NCI-H2029 (cell line): ENCODE measurements around the gene SLCO3A1.
"Not testable (repeated sequence)": the region's sequence is repeated elsewhere in the genome, so short reads cannot be mapped to it uniquely, and the experiment has no call there.

ENCODE experiments used
- DNase-seq: peaks from one replicate; lab custom pipeline; 2025; lab: John Stamatoyannopoulos, UW

Gene SLCO3A1

DNA sequence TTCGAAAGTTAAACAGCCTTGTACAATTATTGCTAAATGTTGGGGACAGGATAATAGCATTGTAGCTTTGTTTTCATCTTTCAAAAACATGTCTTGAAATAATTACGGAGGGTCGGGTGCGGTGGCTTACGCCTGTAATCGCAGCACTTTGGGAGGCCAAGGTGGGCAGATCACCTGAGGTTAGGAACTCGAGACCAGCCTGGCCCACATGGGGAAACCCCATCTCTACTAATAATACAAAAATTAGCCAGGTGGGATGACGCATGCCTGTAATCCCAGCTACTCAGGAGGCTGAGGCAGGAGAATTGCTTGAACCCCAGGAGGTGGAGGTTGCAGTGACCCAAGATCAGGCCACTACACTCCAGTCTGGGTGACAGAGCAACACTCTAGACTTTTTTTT, 216.7 kb downstream of the SLCO3A1 start:
- DNase-seq = not testable (repeated sequence)

DNA sequence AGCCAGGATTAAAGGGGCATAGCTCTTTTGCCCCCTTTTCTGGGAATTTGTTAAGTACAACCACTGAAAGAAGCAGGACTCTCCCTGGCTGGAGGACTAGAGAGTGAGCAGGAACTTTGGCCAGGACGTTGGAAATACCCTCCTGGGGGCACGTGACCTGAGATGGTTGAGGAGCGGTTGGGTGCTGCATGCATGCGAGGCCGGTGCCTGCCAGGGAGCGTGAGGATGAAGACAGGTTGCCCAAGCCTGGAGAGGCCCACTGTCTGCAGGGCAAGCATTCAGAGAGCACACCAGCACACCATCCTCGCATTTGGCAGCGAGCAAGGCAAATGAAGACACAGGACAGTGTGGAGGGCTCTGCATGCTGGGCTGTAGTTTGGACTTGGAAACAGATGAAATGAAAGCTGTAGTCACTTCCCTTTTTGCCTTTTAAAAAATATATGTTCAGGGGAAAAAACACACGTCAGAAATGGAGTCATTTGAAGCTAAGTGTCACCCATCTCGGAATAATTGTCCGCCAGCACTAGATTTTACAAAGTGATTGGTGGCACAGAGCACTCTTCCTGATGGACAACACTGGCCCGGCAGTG, 217.6 kb downstream of the SLCO3A1 start:
- DNase-seq = no peak

GRCh38 chr15:92073044-92073785, 219.7 kb downstream of the SLCO3A1 start:
- peak; percentile 59 for DNase-seq

- DNase-seq = no peak
Measured at GRCh38 chr15:92074101-92074500, 220.6 kb downstream of the SLCO3A1 start.

GRCh38 chr15:92074646-92075045, 221.1 kb downstream of the SLCO3A1 start:
- DNase-seq = no peak

DNA sequence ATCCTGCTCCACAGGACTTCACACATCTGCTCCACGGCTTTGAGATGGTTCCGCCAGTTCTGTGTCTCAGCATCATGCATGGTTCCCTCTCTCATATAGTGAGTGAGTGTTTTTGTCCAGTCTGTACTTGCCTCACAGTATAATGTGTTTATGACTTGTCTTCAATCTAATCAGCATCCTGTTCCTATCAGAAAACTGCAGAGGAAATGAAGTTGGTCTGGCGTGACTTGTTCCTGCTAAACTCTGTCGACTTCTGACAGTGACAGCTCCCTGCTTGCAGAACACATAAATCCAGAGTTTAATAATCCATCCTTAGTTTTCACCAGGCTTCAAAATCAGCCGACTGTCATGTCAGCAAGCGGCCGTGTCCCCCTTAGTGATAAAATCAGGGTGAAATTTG, 222.3 kb downstream of the SLCO3A1 start:
- no peak for DNase-seq

- DNase-seq = no peak
Measured at GRCh38 chr15:92076541-92076940, 223.0 kb downstream of the SLCO3A1 start.

DNA sequence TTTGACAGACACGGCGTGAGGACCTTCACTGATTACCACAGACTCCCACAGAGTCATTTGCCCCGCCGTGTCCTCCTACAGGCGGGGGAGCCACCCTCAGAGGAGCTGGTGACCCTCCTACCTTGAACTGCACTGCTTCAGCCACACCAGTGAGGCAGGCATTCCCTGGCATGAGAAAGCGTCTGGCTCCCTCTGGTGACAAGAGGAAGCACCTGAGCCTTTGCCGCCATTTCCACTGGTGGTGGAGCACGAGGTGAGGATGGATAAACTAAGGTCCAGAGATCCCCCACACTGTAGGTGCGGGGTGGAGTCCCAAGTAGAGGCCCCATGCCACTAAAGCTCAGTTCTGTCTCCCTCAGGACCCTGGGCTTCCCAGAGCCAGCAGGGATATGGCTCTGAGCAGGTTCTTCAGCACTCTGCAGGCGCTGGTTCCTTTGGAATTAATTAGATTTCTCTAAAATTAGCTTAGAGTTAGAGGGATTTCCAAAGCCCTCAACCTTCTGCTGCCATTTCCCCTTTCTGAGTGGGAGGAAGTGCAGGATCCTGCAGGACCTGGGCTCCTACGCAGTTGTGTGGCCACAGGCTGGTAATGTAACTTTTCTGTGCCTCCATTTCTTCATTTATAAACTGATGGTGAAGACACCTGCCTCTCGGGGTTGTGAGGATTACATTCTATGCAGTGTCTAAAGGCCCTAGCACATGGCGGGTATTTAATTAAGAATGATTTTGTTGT, 224.0 kb downstream of the SLCO3A1 start:
- DNase-seq = no peak

DNA sequence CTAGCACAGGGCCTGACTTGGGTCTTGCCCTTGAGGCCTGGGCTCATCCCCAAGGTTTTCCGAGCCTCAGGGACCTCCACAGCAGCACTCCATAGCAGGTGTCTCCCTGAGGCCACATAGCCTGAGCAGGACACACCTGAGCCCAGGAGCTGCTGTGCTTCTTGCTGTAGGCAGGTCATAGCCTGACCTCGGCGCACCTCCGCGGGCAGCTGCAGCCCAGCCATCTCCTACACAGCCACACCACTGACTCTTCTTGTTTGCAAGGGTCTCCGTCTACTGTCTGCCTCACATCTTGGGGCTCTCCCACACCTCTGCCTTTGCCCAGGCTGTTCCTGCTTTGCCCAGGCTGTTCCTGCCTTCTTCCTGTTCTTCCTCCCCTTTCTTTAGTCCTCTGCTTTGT, 224.8 kb downstream of the SLCO3A1 start:
- no peak for DNase-seq

- DNase-seq = no peak
Measured at GRCh38 chr15:92079047-92079446, 225.5 kb downstream of the SLCO3A1 start.

GRCh38 chr15:92079647-92080255, 226.2 kb downstream of the SLCO3A1 start:
- DNase-seq = no peak

DNA sequence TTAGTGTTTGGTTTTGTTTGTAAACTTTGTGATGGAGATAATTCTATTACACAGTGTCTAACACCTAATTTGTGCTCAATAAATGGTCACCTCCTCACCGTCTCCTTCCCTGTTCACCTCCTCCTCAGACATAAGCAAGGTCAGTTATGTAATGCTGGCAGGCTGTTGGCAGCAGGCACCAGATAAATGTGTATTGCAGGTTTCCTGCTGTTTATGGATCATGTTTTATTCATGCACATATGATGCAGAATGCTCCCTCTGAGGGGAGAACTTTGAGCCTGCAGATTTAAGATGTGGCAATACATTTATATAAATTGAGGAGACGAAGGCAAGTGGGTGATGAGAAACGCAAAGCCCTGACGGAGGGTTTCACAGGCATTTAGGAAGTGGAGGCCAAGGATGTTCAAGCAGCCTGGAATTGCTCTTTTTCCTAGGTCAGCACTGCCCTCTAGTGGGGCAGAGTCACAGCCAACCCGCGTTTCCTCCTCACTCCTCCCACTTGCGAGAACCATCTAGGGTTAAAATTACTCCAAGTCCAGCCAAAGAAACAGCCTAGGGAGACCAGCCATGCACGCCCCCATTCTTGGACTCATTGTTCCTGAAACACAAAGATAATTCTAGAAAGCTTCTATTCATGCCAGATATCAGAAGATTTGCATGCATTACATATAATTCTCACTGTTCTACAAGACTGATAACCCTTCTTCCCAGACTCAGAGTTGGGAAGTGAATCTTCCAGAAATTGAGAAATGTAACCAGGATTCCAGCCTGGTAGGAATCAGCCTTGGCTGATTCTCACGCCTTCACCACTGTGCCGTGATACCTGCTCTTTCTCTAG, 228.7 kb downstream of the SLCO3A1 start:
- no peak for DNase-seq

- DNase-seq = no peak
Measured at GRCh38 chr15:92083190-92083589, 229.7 kb downstream of the SLCO3A1 start.

DNA sequence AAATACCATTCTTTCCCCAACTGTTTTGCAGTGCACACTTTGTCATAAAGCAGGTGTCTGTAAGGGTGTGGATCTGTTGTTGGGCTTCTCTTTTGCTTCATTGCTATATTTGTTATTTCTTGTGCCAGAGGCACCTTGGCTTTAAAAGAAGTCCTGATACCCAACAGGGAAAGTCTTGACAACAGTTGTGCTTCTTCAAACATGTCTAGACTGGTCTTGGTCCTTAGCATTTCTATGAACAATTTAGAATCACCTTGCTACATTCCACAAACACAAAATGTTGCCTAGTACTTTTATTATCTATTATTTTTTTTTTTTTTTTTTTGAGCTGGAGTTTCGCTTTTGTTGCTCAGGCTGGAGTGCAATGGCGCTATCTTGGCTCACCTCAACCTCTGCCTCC, 233.7 kb downstream of the SLCO3A1 start:
- DNase-seq = no peak

GRCh38 chr15:92091155-92091734, 237.7 kb downstream of the SLCO3A1 start:
- peak; percentile 9 for DNase-seq

GRCh38 chr15:92092289-92093105, 239.0 kb downstream of the SLCO3A1 start:
- no peak for DNase-seq

DNA sequence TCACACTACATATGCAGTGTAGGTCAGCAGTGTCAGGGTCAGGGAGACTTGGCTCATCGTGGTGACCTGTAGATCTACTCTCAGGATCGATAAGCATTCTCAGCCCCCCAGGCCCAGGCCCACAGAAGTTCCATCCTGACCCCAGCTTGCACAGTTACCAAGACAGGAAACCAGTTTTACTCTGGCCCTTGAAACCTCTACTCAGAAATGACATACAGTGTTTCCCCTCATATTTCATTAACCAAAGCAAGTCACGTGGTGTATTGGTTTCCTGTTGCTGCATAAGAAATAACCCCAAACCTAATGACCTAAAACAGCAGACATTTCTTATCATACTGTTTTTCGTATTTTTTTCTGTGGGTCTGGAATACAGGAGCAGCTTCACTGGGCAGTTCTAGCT, 242.2 kb downstream of the SLCO3A1 start:
- DNase-seq = no peak

- DNase-seq = no peak
Measured at GRCh38 chr15:92097474-92098178, 244.1 kb downstream of the SLCO3A1 start.

DNA sequence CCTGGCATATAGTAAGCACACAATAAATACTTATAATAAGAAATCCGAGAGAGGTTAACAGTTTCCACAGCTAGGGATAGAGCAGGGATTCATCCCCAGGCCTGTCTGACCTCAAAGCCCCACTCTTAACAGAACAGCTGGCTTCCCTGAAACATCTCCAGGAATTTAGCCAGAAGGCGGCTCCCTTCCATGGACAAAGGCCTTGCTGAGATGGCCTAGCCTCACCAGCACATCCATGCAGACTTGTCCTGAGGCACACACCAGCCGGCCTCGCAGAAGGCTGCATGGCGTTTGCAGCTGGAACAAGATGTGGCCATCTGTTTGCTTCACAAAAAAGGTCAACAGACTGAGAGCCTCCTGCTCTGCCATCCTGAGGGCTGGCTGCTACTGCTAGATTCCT, 245.4 kb downstream of the SLCO3A1 start:
- no peak for DNase-seq

GRCh38 chr15:92100301-92100700, 246.8 kb downstream of the SLCO3A1 start:
- no peak for DNase-seq
